Raji (cell line): Measurements from ENCODE around the gene OR52E1.

Experiments used
- POLR2A ChIP-seq: IDR thresholded peaks from 2 replicates; pipeline ENCODE4 v1.6.1; 2011; ENCODE audit warnings: low read depth, low read length, control low read depth; ENCODE audit not compliant: insufficient read depth

Gene OR52E1

DNA sequence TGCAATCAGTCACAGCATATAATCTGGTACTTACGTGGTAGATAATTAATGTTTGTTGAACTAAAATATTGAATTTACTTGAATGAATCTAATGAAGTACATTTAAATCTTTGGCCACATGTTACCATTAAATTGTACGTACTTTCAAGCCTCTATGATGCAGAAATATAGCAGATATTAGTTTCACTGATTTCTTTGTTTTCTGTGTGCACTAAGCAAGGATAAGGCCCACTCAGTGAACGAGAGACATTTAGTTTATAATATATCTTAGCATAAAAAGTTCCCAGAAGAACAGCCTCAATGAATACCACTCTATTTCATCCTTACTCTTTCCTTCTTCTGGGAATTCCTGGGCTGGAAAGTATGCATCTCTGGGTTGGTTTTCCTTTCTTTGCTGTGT, at the start of gene OR52E1:
OR52E1 (plus strand) TSS at position 301 of the 400 bp plus-strand sequence.
- no peak for TF ChIP-seq POLR2A

DNA sequence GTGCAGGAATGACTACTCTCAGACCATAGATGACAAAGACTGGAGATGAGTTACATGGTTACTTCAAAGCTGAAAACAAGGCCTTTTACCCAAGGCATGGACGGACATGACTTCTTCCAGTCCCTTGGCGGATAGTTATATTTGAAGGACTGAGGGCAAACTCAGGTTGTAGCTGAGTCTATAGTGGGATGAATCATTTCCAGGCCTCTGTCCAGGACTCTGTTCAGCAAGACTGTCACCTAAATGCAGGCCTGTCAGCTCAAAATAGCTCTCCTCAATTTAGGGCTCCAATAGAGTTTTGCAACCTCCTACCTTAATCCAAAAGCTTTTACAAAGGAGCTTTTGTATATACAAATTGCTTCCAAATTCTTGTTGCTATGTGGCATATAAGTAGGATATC, 47.4 kb upstream of the OR52E1 start:
- TF ChIP-seq POLR2A = no peak

DNA sequence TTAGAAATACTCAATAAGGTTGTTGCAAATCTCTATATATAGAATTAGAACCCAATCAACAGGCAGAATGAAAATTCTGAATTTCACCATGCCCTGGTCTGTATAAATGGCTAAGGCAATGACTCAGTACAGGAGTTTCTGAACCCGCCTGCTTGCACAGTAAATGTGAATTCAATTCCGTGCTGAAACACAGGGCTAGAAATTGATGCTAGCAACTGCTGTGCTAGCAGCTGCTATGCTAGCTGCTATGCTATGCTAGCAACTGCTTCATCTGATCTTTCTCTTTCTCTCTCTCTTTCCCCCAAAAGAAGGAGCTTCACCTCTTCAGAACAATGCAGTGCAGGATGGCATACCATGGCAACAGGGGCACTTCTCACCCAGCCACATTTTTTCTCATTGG, 32.7 kb upstream of the OR52E1 start:
- no peak for TF ChIP-seq POLR2A

DNA sequence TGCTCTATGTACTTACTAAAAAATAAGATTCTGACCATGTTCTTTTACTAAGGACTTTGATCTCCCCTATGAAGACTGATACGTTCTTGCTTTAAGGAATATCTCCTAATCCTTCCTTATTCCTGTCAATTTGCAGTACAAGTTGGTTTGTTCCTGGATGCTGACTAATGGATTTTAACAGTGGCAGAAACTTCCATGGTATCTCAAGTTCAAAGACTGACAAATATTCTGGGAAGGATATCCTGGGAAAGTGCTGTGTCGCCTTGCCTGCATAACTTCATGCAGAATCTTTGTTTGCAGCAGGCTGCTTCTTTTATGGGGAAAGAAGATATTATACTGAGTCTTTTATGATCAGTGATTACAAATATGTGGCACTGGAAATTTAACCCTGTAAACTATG, 31.4 kb upstream of the OR52E1 start:
- TF ChIP-seq POLR2A = no peak

DNA sequence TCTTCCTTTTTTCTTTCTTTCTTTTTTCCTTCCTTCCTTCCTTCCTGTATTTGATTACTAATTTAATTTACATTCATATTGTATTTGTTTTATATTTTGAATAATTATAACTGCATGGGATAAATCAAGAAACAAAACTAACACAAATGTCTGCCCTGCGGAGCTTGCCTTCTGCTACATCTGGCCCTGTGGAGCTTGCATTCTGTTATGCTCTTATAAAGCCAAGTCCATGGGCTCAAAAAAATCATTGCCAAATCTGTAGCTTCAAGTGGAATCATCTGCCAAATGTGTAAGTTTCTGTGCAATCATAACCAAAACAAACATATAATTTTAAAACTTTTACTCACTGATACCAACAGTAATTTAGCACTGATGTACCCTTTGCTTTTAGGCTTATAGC, 31.0 kb upstream of the OR52E1 start:
- no peak for TF ChIP-seq POLR2A

DNA sequence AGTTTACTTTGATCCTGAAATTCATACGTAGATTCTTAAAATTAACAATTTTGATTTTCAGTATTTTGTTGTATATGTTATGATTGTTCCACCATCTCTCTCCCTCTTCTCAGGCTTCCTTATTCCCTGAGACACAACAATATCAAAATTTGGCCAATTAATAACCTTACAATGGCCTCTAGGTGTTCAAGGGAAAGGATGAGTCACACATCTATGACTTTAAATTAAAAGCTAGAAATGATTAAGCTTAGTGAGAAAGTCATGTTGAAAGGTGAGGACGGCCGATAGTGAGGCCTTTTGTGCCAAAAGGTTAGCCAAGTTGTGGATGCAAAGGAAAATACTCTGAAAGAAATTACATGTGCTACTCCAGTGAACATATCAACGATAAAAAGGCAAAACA, 28.5 kb upstream of the OR52E1 start:
- no peak for TF ChIP-seq POLR2A

DNA sequence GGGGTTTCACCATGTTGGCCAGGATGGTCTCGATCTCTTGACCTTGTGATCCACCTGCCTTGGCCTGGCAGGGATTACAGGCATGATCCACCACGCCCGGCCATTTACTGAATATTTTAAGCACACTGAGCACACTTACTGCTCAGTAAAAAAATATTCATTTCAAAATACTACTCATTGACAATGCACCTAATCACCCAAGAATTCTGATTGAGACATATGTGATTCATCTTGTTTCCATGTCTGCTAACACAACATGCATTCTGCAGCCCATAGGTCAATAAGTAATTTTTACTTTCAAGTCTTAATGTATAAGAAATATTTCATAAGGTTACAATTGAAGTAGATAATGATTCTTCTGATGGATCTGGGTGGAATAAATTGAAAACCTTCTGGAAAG, 27.3 kb upstream of the OR52E1 start:
- no peak for TF ChIP-seq POLR2A

DNA sequence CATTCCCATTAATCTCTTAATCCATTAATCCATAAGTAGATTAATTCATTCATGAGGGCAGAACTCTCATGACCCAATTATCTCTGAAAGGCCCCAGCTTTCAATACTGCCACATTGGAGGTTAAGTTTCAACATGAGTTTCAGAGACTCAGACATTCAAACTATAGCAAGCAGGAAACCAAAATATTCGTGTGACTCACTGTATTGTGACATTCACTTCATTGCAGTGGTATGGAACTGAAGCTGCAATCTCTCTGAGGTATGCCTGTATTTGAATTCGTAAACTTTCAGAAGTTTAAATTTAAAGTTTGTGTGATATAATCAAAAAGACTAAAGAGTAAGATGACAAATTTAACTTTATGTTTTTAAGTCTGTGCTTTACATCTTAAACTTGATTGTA, 26.0 kb upstream of the OR52E1 start:
- no peak for TF ChIP-seq POLR2A

DNA sequence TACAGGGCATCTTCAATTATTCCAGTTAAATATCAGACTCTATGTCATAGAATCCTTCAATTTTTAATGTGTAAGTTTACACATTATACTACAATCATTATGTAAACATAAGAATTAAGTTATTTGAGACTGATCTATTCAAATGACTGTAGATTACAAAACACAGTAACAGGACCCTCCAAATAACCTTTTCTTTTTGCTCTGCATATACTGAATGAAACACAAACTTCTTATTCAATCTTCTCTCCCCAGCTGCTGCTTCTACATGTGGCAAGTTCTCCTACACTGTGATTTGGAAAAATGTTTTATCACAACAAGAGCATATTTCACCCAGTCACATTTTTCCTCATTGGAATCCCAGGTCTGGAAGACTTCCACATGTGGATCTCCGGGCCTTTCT, 23.1 kb upstream of the OR52E1 start, which contains the start of gene OR52J3:
OR52J3 (plus strand) TSS at position 301 of the 400 bp plus-strand sequence; CDS start at position 301, 0 bp downstream.
- TF ChIP-seq POLR2A = no peak

DNA sequence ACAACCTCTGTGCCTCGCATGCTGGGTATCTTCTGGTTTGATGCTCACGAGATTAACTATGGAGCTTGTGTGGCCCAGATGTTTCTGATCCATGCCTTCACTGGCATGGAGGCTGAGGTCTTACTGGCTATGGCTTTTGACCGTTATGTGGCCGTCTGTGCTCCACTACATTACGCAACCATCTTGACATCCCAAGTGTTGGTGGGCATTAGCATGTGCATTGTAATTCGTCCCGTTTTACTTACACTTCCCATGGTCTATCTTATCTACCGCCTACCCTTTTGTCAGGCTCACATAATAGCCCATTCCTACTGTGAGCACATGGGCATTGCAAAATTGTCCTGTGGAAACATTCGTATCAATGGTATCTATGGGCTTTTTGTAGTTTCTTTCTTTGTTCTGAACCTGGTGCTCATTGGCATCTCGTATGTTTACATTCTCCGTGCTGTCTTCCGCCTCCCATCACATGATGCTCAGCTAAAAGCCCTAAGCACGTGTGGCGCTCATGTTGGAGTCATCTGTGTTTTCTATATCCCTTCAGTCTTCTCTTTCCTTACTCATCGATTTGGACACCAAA, 22.5 kb upstream of the OR52E1 start:
- TF ChIP-seq POLR2A = no peak

DNA sequence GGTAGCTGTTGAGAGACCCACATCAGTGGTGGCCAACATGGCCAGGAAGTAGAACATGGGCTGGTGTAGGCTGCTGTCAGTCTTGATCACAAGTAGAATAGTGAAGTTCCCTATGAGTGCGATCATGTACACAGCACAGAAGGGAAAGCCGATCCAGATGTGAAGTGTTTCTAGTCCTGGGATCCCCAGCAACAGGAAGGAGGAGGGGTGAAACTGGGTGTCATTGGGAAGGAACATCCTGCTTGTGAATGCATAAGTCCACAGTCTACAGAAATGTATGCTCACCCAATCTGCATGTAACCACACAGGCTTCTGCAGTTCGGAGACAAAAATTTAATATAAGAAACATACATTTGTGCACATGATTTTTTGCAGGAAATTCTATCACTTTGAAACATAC, 10.0 kb upstream of the OR52E1 start, which contains the start of gene OR52E2:
OR52E2 (minus strand) TSS at position 237 of the 400 bp plus-strand sequence; CDS start at position 237, 0 bp downstream.
- no peak for TF ChIP-seq POLR2A

DNA sequence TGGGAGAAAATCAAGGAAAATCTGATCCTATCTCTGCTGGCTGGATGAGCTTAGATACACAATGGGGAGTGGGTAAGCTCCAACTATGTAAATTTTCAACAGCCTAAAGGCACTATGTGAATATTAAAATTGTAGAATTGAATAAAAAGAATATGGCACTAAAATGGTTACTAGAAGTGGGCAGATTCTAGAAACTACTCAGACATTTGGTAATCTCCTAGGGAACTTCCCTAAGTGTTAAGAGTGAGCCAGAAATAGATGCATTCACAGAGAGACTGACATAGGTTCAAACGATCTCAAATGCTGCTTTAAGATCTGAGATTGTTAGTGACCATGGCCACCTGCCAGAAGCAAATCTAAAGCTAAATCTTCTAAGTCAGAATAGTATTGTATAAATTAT, 4.3 kb upstream of the OR52E1 start:
- TF ChIP-seq POLR2A = no peak

DNA sequence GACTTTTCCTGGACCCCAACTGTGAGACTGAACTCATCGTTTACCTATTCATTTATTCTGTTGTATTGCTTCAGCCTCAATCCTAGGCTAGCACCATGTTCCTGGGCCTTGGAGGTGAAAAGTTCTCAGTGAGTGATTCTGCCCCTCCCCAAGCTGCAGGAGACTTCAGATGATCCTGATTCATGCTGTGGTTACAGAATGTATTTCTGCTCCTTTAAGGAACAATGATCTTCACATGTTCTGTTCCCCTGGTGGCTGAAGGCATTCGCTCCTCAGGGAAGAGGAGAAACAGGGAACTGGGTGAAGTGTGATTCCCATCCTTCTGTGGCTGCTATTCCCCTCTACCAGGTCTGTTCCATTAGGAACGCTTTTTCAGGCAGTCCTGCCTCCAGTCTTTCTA, 2.4 kb downstream of the OR52E1 start:
- TF ChIP-seq POLR2A = no peak

DNA sequence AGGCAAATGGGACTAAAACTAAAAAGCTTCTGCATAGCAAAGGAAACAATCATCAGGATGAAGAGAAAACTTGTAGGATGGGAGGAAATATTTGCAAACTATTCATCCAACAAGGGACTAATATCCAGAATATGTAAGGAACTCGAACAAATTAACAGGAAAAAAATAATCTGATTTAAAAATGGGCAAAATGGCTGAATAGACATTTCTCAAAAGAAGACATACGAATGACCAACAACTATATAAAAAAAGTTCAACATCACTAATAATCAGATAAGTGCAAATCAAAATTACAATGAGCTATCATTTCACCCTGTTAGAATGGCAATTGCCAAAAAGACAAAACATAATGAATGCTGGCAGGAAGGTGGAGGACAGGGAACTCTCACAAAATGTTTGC, 12.0 kb downstream of the OR52E1 start:
- no peak for TF ChIP-seq POLR2A

DNA sequence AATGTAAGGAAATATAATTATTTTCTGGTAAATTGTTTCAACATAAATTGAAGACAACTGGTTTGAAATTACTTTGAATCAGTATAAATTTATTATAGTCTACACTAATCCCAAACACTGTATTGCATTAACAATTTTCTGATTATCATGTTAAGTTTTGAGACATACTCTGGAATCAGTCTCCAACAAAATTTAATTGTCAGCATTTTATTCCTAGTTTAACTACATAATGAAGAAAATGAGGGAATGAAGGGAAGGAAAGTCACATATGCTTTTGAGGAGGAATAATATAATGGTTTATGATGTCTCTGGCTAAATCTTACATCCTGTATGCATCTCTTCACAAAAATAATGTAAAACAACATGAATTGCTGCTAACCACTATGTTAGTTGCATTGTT, 14.2 kb downstream of the OR52E1 start:
- TF ChIP-seq POLR2A = no peak

DNA sequence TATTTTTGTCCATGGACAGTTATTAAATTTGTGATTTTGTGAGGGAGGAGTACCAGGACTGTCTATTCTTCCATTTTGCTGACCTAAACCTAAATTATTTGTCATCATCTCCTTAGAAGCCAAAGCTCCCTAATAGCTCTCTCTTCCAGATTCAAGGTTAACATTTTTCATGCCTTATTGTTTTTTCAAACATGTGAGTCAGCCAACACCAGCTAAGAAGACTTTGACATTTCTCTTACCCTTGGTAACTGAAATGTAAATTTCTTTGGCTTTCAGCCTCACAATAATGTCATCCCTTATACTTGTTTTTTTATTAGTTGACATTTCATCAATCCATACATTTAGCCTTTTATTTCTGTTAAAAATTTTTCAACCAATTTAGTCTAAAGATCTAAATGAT, 19.2 kb downstream of the OR52E1 start:
- TF ChIP-seq POLR2A = no peak

DNA sequence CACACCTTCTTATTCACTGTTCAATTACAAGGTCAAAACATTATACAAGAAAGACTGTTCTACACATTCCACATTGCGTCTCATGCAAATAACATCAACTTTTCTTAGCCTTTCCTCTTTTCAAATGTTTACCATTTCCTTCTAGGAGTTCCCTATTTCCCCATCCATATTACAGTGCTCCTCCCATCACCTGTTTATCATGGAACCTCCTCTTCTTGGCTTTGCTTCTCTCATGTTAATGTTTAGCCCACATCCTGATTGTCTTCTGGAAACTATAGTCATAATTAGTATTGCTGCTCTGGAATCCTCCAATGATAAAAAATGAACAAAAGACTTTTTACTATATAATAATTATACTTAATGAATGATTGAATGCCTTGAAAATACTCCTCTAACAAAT, 21.3 kb downstream of the OR52E1 start:
- no peak for TF ChIP-seq POLR2A
